Mesenchymal stem cell (in vitro differentiated cells and primary cell): ENCODE measurements around the gene SOX6.

ENCODE experiments used
- DNase-seq: peaks from one replicate; pipeline ENCODE4 v3.0.0-alpha.2; 2013
- H2AFZ ChIP-seq: one replicate; pipeline ENCODE4 v1.6.1; 2013; ENCODE audit warnings: low read depth, mild to moderate bottlenecking, control low read depth, inconsistent platforms, low read length, moderate library complexity
- H2AK5ac ChIP-seq: 2 replicates; pipeline ENCODE4 v1.6.1; 2013; ENCODE audit warnings: low read length, moderate library complexity, mild to moderate bottlenecking, inconsistent platforms; ENCODE audit not compliant: severe bottlenecking
- H2BK120ac ChIP-seq: one replicate; pipeline ENCODE4 v1.6.1; 2013; ENCODE audit warnings: low read depth, mild to moderate bottlenecking, inconsistent platforms, low read length, moderate library complexity
- H2BK12ac ChIP-seq, 2 experiments: one replicate each; pipeline ENCODE4 v1.6.1; 2013; ENCODE audit warnings: inconsistent platforms in 2 of 2, low read length in 2 of 2, mild to moderate bottlenecking in 2 of 2, moderate library complexity in 2 of 2, control low read depth in 1 of 2
- H2BK15ac ChIP-seq: one replicate; pipeline ENCODE4 v1.6.1; 2013; ENCODE audit warnings: mild to moderate bottlenecking, low read depth, inconsistent platforms; ENCODE audit not compliant: poor library complexity, severe bottlenecking
- H2BK5ac ChIP-seq: 2 replicates; pipeline ENCODE4 v1.6.1; 2013; ENCODE audit warnings: low read depth, mild to moderate bottlenecking, low read length, control low read depth, inconsistent platforms; ENCODE audit not compliant: poor library complexity, severe bottlenecking
- H3K14ac ChIP-seq, 2 experiments: one replicate each; pipeline ENCODE4 v1.6.1; 2013; ENCODE audit warnings: inconsistent platforms in 2 of 2, low read length in 2 of 2, control low read depth in 1 of 2, mild to moderate bottlenecking in 1 of 2, moderate library complexity in 1 of 2
- H3K18ac ChIP-seq, 2 experiments: one replicate each; pipeline ENCODE4 v1.6.1; 2013; ENCODE audit warnings: inconsistent platforms in 2 of 2, low read length in 2 of 2, control low read depth in 1 of 2, low read depth in 1 of 2, mild to moderate bottlenecking in 1 of 2
- H3K23ac ChIP-seq, 2 experiments: one replicate each; pipeline ENCODE4 v1.6.1; 2013; ENCODE audit warnings: inconsistent platforms in 2 of 2, low read length in 2 of 2, mild to moderate bottlenecking in 2 of 2, moderate library complexity in 2 of 2, control low read depth in 1 of 2
- H3K27ac ChIP-seq: 2 replicates; pipeline ENCODE4 v1.5.1; 2013; ENCODE audit warnings: mild to moderate bottlenecking, moderate library complexity, low read length, control low read depth, inconsistent platforms; ENCODE audit not compliant: poor library complexity, severe bottlenecking
- H3K27me3 ChIP-seq, 2 experiments: 2 replicates each; pipeline versions ENCODE4 v1.6.1 to v1.7.0; 2013; ENCODE audit warnings: low read length in 2 of 2, mild to moderate bottlenecking in 2 of 2, moderate library complexity in 2 of 2, control low read depth in 1 of 2, inconsistent platforms in 1 of 2; ENCODE audit not compliant: control insufficient read depth in 1 of 2, insufficient read depth in 1 of 2
- H3K36me3 ChIP-seq, 2 experiments: 2 replicates each; pipeline versions ENCODE4 v1.6.1 to v1.7.0; 2013; ENCODE audit warnings: low read length in 2 of 2, control low read depth in 1 of 2, inconsistent platforms in 1 of 2, low read depth in 1 of 2, mild to moderate bottlenecking in 1 of 2; ENCODE audit not compliant: insufficient read depth in 2 of 2, control insufficient read depth in 1 of 2
- H3K4ac ChIP-seq, 2 experiments: one replicate each; pipeline ENCODE4 v1.6.1; 2013; ENCODE audit warnings: inconsistent platforms in 2 of 2, low read length in 2 of 2, mild to moderate bottlenecking in 2 of 2, moderate library complexity in 2 of 2, control low read depth in 1 of 2, low read depth in 1 of 2
- H3K4me1 ChIP-seq: 2 replicates; pipeline ENCODE4 v1.6.1; 2013; ENCODE audit warnings: low read depth, low read length, control low read depth; ENCODE audit not compliant: control insufficient read depth, insufficient read depth
- H3K4me2 ChIP-seq: 2 replicates; pipeline ENCODE4 v1.6.1; 2013; ENCODE audit warnings: low read length, mild to moderate bottlenecking, inconsistent platforms; ENCODE audit not compliant: poor library complexity, severe bottlenecking
- H3K4me3 ChIP-seq, 2 experiments: 2 replicates each; pipeline versions ENCODE4 v1.5.1 to v1.7.0; 2013; ENCODE audit warnings: low read length in 2 of 2, mild to moderate bottlenecking in 2 of 2, control low read depth in 1 of 2, low read depth in 1 of 2; ENCODE audit not compliant: insufficient read depth in 1 of 2
- H3K79me1 ChIP-seq: replicated peaks from 2 replicates; pipeline ENCODE4 v1.6.1; 2013; ENCODE audit warnings: mild to moderate bottlenecking, control low read depth, low read length, inconsistent platforms; ENCODE audit not compliant: poor library complexity, severe bottlenecking
- H3K9ac ChIP-seq: 2 replicates; pipeline ENCODE4 v1.7.0; 2013; ENCODE audit warnings: mild to moderate bottlenecking, low read length, moderate library complexity
- H3K9me3 ChIP-seq: 2 replicates; pipeline ENCODE4 v1.7.0; 2013; ENCODE audit warnings: mild to moderate bottlenecking, low read length; ENCODE audit not compliant: control insufficient read depth
- H4K8ac ChIP-seq: one replicate; pipeline ENCODE4 v1.6.1; 2013; ENCODE audit warnings: inconsistent platforms, mild to moderate bottlenecking, low read length, moderate library complexity
- H4K91ac ChIP-seq: one replicate; pipeline ENCODE4 v1.6.1; 2013; ENCODE audit warnings: mild to moderate bottlenecking, low read length, inconsistent platforms
- WGBS: methylation state at CpG from one replicate; pipeline ENCODE4 v1.1.7; 2013; ENCODE audit warnings: mixed read lengths; 5-methylcytosine and 5-hydroxymethylcytosine counted together

Gene SOX6

DNA sequence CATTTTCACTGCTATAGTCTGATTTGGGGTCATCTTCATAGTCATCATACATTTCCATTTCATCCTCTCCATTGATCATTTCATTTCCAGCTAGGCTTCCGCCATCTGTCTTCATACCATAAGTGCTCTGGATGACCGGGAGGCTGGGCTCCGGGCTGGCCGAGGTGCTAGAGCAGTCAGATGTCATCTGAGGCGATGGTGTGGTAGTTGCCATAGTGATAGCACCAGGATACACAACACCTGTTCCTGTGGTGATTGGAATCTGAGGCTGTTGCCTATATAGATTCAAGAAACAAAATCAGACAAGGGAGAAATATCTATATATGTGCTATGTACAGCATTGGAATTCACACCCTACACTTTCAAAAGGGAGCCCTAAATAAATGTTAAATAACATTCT, 383.5 kb downstream of the SOX6 start:
- no peak overlapping the region for H3K23ac ChIP-seq
- H2BK15ac ChIP-seq, result no peak overlapping the region
- peaks cover 6% of the 10 kb centered on the region for H3K4me1 ChIP-seq
- H3K79me1 ChIP-seq, result no peaks in the 10 kb centered on the region
- H2BK12ac ChIP-seq, result no peak overlapping the region
- H3K4ac ChIP-seq, result no peak overlapping the region
- H3K27me3 ChIP-seq, result no peaks in the 10 kb centered on the region
- no peaks in the 10 kb centered on the region for H3K9me3 ChIP-seq
- no peak overlapping the region for H4K91ac ChIP-seq
- H2AK5ac ChIP-seq, result no peak overlapping the region
- no peak overlapping the region for H3K9ac ChIP-seq
- H4K8ac ChIP-seq, result no peak overlapping the region
- H2BK5ac ChIP-seq, result no peak overlapping the region
- no peak overlapping the region for H3K14ac ChIP-seq
- no peak overlapping the region for H3K4me2 ChIP-seq
- DNase-seq, result no peak
- WGBS, result 87% methylated on average over 4 of the region's 5 CpGs
- no peak overlapping the region for H3K27ac ChIP-seq
- H2AFZ ChIP-seq, result no peak overlapping the region
- H3K36me3 ChIP-seq, result peaks cover 0 to 2% of the 10 kb centered on the region in 2 experiments
- no peak overlapping the region for H3K4me3 ChIP-seq
- H2BK120ac ChIP-seq, result no peak overlapping the region
- no peak overlapping the region for H3K18ac ChIP-seq

DNA sequence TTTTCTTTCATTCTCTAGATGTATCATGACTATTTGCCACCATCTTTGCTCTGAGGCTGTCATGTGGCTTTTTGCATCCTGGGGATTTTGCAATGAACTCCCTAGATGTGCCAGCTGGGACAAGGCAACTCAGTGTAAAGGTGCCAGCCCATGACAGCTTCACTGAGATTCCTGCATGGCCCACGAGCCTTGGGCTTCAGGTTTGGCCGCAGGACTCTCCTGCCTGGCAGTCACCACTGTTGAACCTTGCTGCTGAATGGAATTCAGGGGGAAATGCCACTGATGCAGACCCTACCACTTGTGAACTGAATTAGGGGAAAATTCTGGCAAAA, 385.2 kb downstream of the SOX6 start:
- Histone ChIP-seq H2BK5ac (no peak overlapping the region), H2BK120ac (no peak overlapping the region), H2AFZ (no peak overlapping the region), H2AK5ac (no peak overlapping the region), H3K27me3 (no peaks in the 10 kb centered on the region), H2BK12ac (peak overlapping the region in 1 of 2 experiments; percentile 90), H3K4ac (peak overlapping the region; percentile 4 to 31), H4K8ac (peak overlapping the region; percentile 70), H3K9ac (no peak overlapping the region), H3K9me3 (no peaks in the 10 kb centered on the region), H3K27ac (no peak overlapping the region), H3K23ac (no peak overlapping the region), H3K18ac (peak overlapping the region in 1 of 2 experiments; percentile 67), H3K79me1 (no peaks in the 10 kb centered on the region), H3K4me1 (peaks cover 4% of the 10 kb centered on the region), H3K36me3 (peaks cover 0 to 2% of the 10 kb centered on the region in 2 experiments), H2BK15ac (no peak overlapping the region), H3K4me3 (no peak overlapping the region), H4K91ac (no peak overlapping the region), H3K4me2 (peak overlapping the region; percentile 16), H3K14ac (no peak overlapping the region)
- DNase-seq, result no peak
- 95% methylated on average over 2 of the region's 2 CpGs for WGBS

DNA sequence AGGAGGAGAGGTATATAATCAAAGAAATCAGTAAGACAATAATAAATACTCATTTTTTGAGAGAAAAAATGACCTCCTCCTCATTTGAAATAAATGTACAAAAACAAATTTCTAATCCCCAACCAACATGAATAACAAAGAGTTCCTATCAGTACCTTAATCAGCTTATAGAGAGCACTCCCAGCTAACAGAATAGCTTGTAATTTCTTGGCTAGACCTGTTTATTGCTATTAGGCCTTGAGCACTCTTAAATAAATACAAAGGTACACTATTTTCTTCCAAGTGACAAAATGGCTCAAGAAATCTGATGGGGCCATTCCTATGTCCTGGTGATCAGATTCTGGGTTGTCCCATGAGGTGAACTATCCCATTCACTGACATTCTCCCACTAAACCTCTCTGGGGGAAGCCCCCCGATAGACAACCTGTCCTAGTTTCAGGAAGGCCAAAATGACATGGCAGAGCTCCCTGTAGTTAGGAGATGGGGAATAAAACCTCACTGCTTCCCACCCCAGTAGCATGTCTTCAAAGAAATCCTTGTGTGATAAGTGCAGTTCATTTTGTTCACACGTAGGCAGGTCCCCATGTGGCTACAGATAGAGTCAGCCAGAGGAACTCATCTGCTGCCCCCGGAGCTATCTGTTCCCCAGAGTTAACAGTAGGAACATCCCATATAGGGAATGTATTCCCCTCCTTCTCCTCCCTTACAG, 385.7 kb downstream of the SOX6 start:
- 99% methylated on average over 3 of the region's 3 CpGs for WGBS
- peak overlapping the region; percentile 70 for H4K8ac ChIP-seq

DNA sequence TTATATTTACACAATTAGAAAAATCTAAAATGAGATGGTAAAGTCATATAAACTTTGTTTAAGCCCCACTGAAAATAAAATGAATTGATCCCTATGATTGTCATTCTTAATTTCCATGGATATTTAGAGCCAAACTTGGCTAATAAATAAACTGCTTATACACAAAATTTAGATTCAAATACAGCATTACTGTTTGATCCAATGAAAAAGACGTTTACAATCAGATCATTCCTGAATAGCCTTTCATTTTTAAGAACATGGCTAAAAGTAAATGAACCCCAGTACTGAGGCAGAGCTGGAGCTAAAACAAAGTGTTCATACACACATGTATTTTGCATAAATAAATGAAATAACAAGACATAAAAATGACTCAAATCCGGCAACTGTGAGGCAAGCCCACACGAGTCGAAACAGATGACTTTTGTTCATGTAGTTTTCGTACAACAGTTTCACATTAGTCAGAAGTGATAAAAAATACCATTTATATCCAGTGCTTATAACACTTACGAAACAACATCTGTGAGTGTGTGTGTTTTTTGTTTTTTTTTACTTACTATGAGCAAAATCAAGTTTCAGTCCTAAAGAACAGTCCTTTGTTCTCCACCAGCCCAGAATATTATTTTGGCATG, 386.5 kb downstream of the SOX6 start:
- H4K91ac ChIP-seq, result no peak overlapping the region

More for the DNA sequence above, 385.7 kb downstream of the SOX6 start:
- no peaks in the 10 kb centered on the region for H3K27me3 ChIP-seq
- DNase-seq, result no peak
- no peaks in the 10 kb centered on the region for H3K79me1 ChIP-seq
- H2BK120ac ChIP-seq, result peak overlapping the region; percentile 68
- no peak overlapping the region for H3K27ac ChIP-seq
- no peak overlapping the region for H3K4me2 ChIP-seq
- H3K14ac ChIP-seq, result no peak overlapping the region
- H3K18ac ChIP-seq, result peak overlapping the region; percentile 67 to 79
- H3K4me1 ChIP-seq, result peaks cover 4% of the 10 kb centered on the region
- no peak overlapping the region for H3K4me3 ChIP-seq
- peak overlapping the region; percentile 86 for H3K9ac ChIP-seq
- H3K23ac ChIP-seq, result no peak overlapping the region
- H2BK5ac ChIP-seq, result no peak overlapping the region
- no peak overlapping the region for H2AK5ac ChIP-seq
- H3K36me3 ChIP-seq, result peaks cover 0 to 2% of the 10 kb centered on the region in 2 experiments
- H2AFZ ChIP-seq, result no peak overlapping the region
- no peaks in the 10 kb centered on the region for H3K9me3 ChIP-seq
- H2BK12ac ChIP-seq, result peak overlapping the region; percentile 73 to 90
- H2BK15ac ChIP-seq, result no peak overlapping the region
- no peak overlapping the region for H4K91ac ChIP-seq
- peak overlapping the region; percentile 31 to 43 for H3K4ac ChIP-seq

More for the DNA sequence above, 386.5 kb downstream of the SOX6 start:
- Histone ChIP-seq H3K4ac (no peak overlapping the region), H2AFZ (no peak overlapping the region), H2BK5ac (no peak overlapping the region), H3K27me3 (no peaks in the 10 kb centered on the region), H3K23ac (no peak overlapping the region), H2BK15ac (no peak overlapping the region), H4K8ac (no peak overlapping the region), H3K18ac (no peak overlapping the region), H3K9me3 (no peaks in the 10 kb centered on the region), H3K14ac (no peak overlapping the region), H3K4me2 (no peak overlapping the region), H3K4me3 (peak overlapping the region in 1 of 2 experiments; percentile 52), H3K36me3 (peaks cover 0 to 2% of the 10 kb centered on the region in 2 experiments), H2BK12ac (no peak overlapping the region), H3K9ac (peak overlapping the region; percentile 86), H3K27ac (peak overlapping the region; percentile 23), H2AK5ac (no peak overlapping the region), H3K79me1 (no peaks in the 10 kb centered on the region), H2BK120ac (no peak overlapping the region), H3K4me1 (peaks cover 4% of the 10 kb centered on the region)
- peak; percentile 70 for DNase-seq
- 38% methylated on average over 4 of the region's 6 CpGs for WGBS
